Measurements from ENCODE around the gene RNF17.

RNF17 gene

GRCh38 chr13:24734950-24735349, 29.0 kb upstream of the RNF17 start:
- H3K9ac ChIP-seq (ENCODE audit: low read length), result no peak overlapping the region
- H3K4me3 ChIP-seq (ENCODE audit: low read length), result no peak overlapping the region
- H3K4me1 ChIP-seq (ENCODE audit: control insufficient read depth, insufficient read depth, low read length), result no peaks in the 10 kb centered on the region
- no peaks in the 10 kb centered on the region for H3K27me3 ChIP-seq (ENCODE audit: control insufficient read depth, insufficient read depth, low read length)
- no peaks in the 10 kb centered on the region for H3K9me3 ChIP-seq (ENCODE audit: control insufficient read depth, low read length)
- H3K36me3 ChIP-seq (ENCODE audit: control insufficient read depth, insufficient read depth, low read length), result no peaks in the 10 kb centered on the region

GRCh38 chr13:24737042-24737441, 26.9 kb upstream of the RNF17 start:
- Histone ChIP-seq H3K9me3 (ENCODE audit: control insufficient read depth, low read length) (no peaks in the 10 kb centered on the region), H3K4me1 (ENCODE audit: control insufficient read depth, insufficient read depth, low read length) (no peaks in the 10 kb centered on the region), H3K36me3 (ENCODE audit: control insufficient read depth, insufficient read depth, low read length) (no peaks in the 10 kb centered on the region), H3K9ac (ENCODE audit: low read length) (no peak overlapping the region), H3K4me3 (ENCODE audit: low read length) (no peak overlapping the region), H3K27me3 (ENCODE audit: control insufficient read depth, insufficient read depth, low read length) (no peaks in the 10 kb centered on the region)

- no peaks in the 10 kb centered on the region for H3K36me3 ChIP-seq (ENCODE audit: control insufficient read depth, insufficient read depth, low read length)
- H3K4me3 ChIP-seq (ENCODE audit: low read length), result no peak overlapping the region
- H3K9ac ChIP-seq (ENCODE audit: low read length), result no peak overlapping the region
- H3K4me1 ChIP-seq (ENCODE audit: control insufficient read depth, insufficient read depth, low read length), result no peaks in the 10 kb centered on the region
- no peaks in the 10 kb centered on the region for H3K9me3 ChIP-seq (ENCODE audit: control insufficient read depth, low read length)
- H3K27me3 ChIP-seq (ENCODE audit: control insufficient read depth, insufficient read depth, low read length), result peaks cover under 1% of the 10 kb centered on the region
Measured at GRCh38 chr13:24738366-24738847, 25.6 kb upstream of the RNF17 start.

- no peak overlapping the region for H3K4me3 ChIP-seq (ENCODE audit: low read length)
Measured at GRCh38 chr13:24740014-24740890, 23.7 kb upstream of the RNF17 start.

GRCh38 chr13:24741016-24741662, 22.8 kb upstream of the RNF17 start:
- H3K4me1 ChIP-seq (ENCODE audit: control insufficient read depth, insufficient read depth, low read length), result no peaks in the 10 kb centered on the region
- H3K36me3 ChIP-seq (ENCODE audit: control insufficient read depth, insufficient read depth, low read length), result no peaks in the 10 kb centered on the region
- peaks cover 2% of the 10 kb centered on the region for H3K27me3 ChIP-seq (ENCODE audit: control insufficient read depth, insufficient read depth, low read length)
- no peak overlapping the region for H3K4me3 ChIP-seq (ENCODE audit: low read length)
- H3K9ac ChIP-seq (ENCODE audit: low read length), result no peak overlapping the region
- H3K9me3 ChIP-seq (ENCODE audit: control insufficient read depth, low read length), result no peaks in the 10 kb centered on the region

More at GRCh38 chr13:24740014-24740890, 23.7 kb upstream of the RNF17 start:
- H3K9me3 ChIP-seq (ENCODE audit: control insufficient read depth, low read length), result no peaks in the 10 kb centered on the region
- peaks cover 2% of the 10 kb centered on the region for H3K27me3 ChIP-seq (ENCODE audit: control insufficient read depth, insufficient read depth, low read length)
- no peaks in the 10 kb centered on the region for H3K4me1 ChIP-seq (ENCODE audit: control insufficient read depth, insufficient read depth, low read length)
- H3K36me3 ChIP-seq (ENCODE audit: control insufficient read depth, insufficient read depth, low read length), result no peaks in the 10 kb centered on the region
- no peak overlapping the region for H3K9ac ChIP-seq (ENCODE audit: low read length)

- Histone ChIP-seq H3K4me1 (ENCODE audit: control insufficient read depth, insufficient read depth, low read length) (no peaks in the 10 kb centered on the region), H3K4me3 (ENCODE audit: low read length) (no peak overlapping the region), H3K9me3 (ENCODE audit: control insufficient read depth, low read length) (no peaks in the 10 kb centered on the region), H3K9ac (ENCODE audit: low read length) (no peak overlapping the region), H3K36me3 (ENCODE audit: control insufficient read depth, insufficient read depth, low read length) (no peaks in the 10 kb centered on the region), H3K27me3 (ENCODE audit: control insufficient read depth, insufficient read depth, low read length) (peaks cover 7% of the 10 kb centered on the region)
Measured at GRCh38 chr13:24741791-24742190, 22.2 kb upstream of the RNF17 start.

GRCh38 chr13:24742294-24742693, 21.7 kb upstream of the RNF17 start:
- H3K9me3 ChIP-seq (ENCODE audit: control insufficient read depth, low read length), result no peaks in the 10 kb centered on the region
- no peak overlapping the region for H3K9ac ChIP-seq (ENCODE audit: low read length)
- H3K4me1 ChIP-seq (ENCODE audit: control insufficient read depth, insufficient read depth, low read length), result no peaks in the 10 kb centered on the region
- H3K27me3 ChIP-seq (ENCODE audit: control insufficient read depth, insufficient read depth, low read length), result peaks cover 12% of the 10 kb centered on the region
- H3K4me3 ChIP-seq (ENCODE audit: low read length), result no peak overlapping the region
- H3K36me3 ChIP-seq (ENCODE audit: control insufficient read depth, insufficient read depth, low read length), result no peaks in the 10 kb centered on the region

- Histone ChIP-seq H3K4me1 (ENCODE audit: control insufficient read depth, insufficient read depth, low read length) (no peaks in the 10 kb centered on the region), H3K9me3 (ENCODE audit: control insufficient read depth, low read length) (no peaks in the 10 kb centered on the region), H3K27me3 (ENCODE audit: control insufficient read depth, insufficient read depth, low read length) (peaks cover 19% of the 10 kb centered on the region), H3K9ac (ENCODE audit: low read length) (no peak overlapping the region), H3K4me3 (ENCODE audit: low read length) (no peak overlapping the region), H3K36me3 (ENCODE audit: control insufficient read depth, insufficient read depth, low read length) (no peaks in the 10 kb centered on the region)
Measured at GRCh38 chr13:24742977-24743376, 21.0 kb upstream of the RNF17 start.

- Histone ChIP-seq H3K4me3 (ENCODE audit: low read length) (no peak overlapping the region), H3K36me3 (ENCODE audit: control insufficient read depth, insufficient read depth, low read length) (no peaks in the 10 kb centered on the region), H3K4me1 (ENCODE audit: control insufficient read depth, insufficient read depth, low read length) (no peaks in the 10 kb centered on the region), H3K27me3 (ENCODE audit: control insufficient read depth, insufficient read depth, low read length) (peaks cover 24% of the 10 kb centered on the region), H3K9ac (ENCODE audit: low read length) (no peak overlapping the region), H3K9me3 (ENCODE audit: control insufficient read depth, low read length) (no peaks in the 10 kb centered on the region)
Measured at GRCh38 chr13:24744247-24744646, 19.7 kb upstream of the RNF17 start.

GRCh38 chr13:24745516-24745860, 18.5 kb upstream of the RNF17 start:
- Histone ChIP-seq H3K36me3 (ENCODE audit: control insufficient read depth, insufficient read depth, low read length) (no peaks in the 10 kb centered on the region), H3K9ac (ENCODE audit: low read length) (no peak overlapping the region), H3K4me3 (ENCODE audit: low read length) (no peak overlapping the region), H3K4me1 (ENCODE audit: control insufficient read depth, insufficient read depth, low read length) (no peaks in the 10 kb centered on the region), H3K9me3 (ENCODE audit: control insufficient read depth, low read length) (no peaks in the 10 kb centered on the region), H3K27me3 (ENCODE audit: control insufficient read depth, insufficient read depth, low read length) (peaks cover 26% of the 10 kb centered on the region)

GRCh38 chr13:24745861-24746617, 17.9 kb upstream of the RNF17 start:
- Histone ChIP-seq H3K36me3 (ENCODE audit: control insufficient read depth, insufficient read depth, low read length) (no peaks in the 10 kb centered on the region), H3K9ac (ENCODE audit: low read length) (no peak overlapping the region), H3K4me1 (ENCODE audit: control insufficient read depth, insufficient read depth, low read length) (no peaks in the 10 kb centered on the region), H3K27me3 (ENCODE audit: control insufficient read depth, insufficient read depth, low read length) (peaks cover 26% of the 10 kb centered on the region), H3K9me3 (ENCODE audit: control insufficient read depth, low read length) (no peaks in the 10 kb centered on the region), H3K4me3 (ENCODE audit: low read length) (no peak overlapping the region)
